ENCODE measurements around the gene CNGA2.

GRCh38 chrX:151697522-151697921 is 37.0 kb upstream of the CNGA2 start:
- TF ChIP-seq CTCF (IDR thresholded peaks at IDR 0.05; ENCODE audit: poor library complexity), result no peak
- TF ChIP-seq EZH2 (IDR thresholded peaks at IDR 0.05; ENCODE audit: borderline replicate concordance), result no peak
- TF ChIP-seq EZH2phosphoT487 (IDR thresholded peaks at IDR 0.05; ENCODE audit: low read depth, severe bottlenecking, unreplicated experiment), result no peak
